ENCODE data around the gene CHD9. TPM values are rescaled to one million over a fixed set of nuclear protein-coding genes. Genes with fewer than 3 reads are reported as not detected.

Gene CHD9
- total RNA-seq: 48.6 and 69.3 TPM in 2 replicates

GRCh38 chr16:53054670-53055485, at the start of gene CHD9:
Gene CHD9, plus strand, starts transcription at chr16:53054991. Its CDS starts 101,099 bp downstream, at chr16:53156090.

GRCh38 chr16:53052519-53053501, 2.0 kb upstream of the CHD9 start, which contains the start of gene CHD9NB:
Gene CHD9NB, minus strand, starts transcription at chr16:53052897. Its CDS starts 8,739 bp downstream, at chr16:53044158.

Small RNA genes within 50 kb of the gene (small RNA-seq; reads per million reads assigned to genes)
- gene RF01210 (ENCODE audit: low replicate concordance) (not detected), gene RNA5SP427 (ENCODE audit: low replicate concordance) (not detected)

Other genes starting within 250 kb of the CHD9 start
- 1.6 and 1.8 TPM in 2 replicates for gene CHD9NB, start 2.1 kb upstream of the CHD9 start, total RNA-seq

Data from placental pericyte (primary cell).